IPS-11a (cell line): ENCODE measurements around the gene DMRTC2.

Source experiments
- H3K4me3 ChIP-seq: one replicate; pipeline ENCODE4 v1.5.1; 2013; ENCODE audit warnings: low read depth, low read length, control low read depth

DMRTC2 gene

GRCh38 chr19:41845051-41845590, 279 bp downstream of the DMRTC2 start:
- no peak overlapping the region for H3K4me3 ChIP-seq

GRCh38 chr19:41847351-41848105, 2.7 kb downstream of the DMRTC2 start:
- no peak overlapping the region for H3K4me3 ChIP-seq

GRCh38 chr19:41848666-41849065, 3.8 kb downstream of the DMRTC2 start:
- no peak overlapping the region for H3K4me3 ChIP-seq

- H3K4me3 ChIP-seq: no peak overlapping the region
Observed at GRCh38 chr19:41849067-41849466, 4.2 kb downstream of the DMRTC2 start.

GRCh38 chr19:41850381-41850780, 5.5 kb downstream of the DMRTC2 start:
- no peak overlapping the region for H3K4me3 ChIP-seq

- no peak overlapping the region for H3K4me3 ChIP-seq
Observed at GRCh38 chr19:41851456-41851855, 6.6 kb downstream of the DMRTC2 start.

GRCh38 chr19:41853344-41853743, 8.5 kb downstream of the DMRTC2 start:
- no peak overlapping the region for H3K4me3 ChIP-seq

GRCh38 chr19:41853768-41854167, 8.9 kb downstream of the DMRTC2 start:
- no peak overlapping the region for H3K4me3 ChIP-seq

- peak overlapping the region; percentile 20 for H3K4me3 ChIP-seq
Observed at GRCh38 chr19:41859213-41859617, 14.4 kb downstream of the DMRTC2 start.

GRCh38 chr19:41859618-41860418, 15.0 kb downstream of the DMRTC2 start, which contains the start of gene RPS19:
RPS19 (plus strand) TSS chr19:41860255; CDS start chr19:41860775, 520 bp downstream.
- peak within 1 kb of the TSS; percentile 97 for H3K4me3 ChIP-seq

GRCh38 chr19:41860419-41861115, 15.7 kb downstream of the DMRTC2 start:
- peak overlapping the region; percentile 97 for H3K4me3 ChIP-seq

GRCh38 chr19:41861116-41861768, 16.4 kb downstream of the DMRTC2 start:
- peak overlapping the region; percentile 97 for H3K4me3 ChIP-seq

GRCh38 chr19:41861846-41862245, 17.0 kb downstream of the DMRTC2 start:
- H3K4me3 ChIP-seq: peak overlapping the region; percentile 6

GRCh38 chr19:41862445-41862986, 17.7 kb downstream of the DMRTC2 start:
- H3K4me3 ChIP-seq: no peak overlapping the region

- H3K4me3 ChIP-seq: no peak overlapping the region
Observed at GRCh38 chr19:41863209-41863931, 18.5 kb downstream of the DMRTC2 start.

- H3K4me3 ChIP-seq: no peak overlapping the region
Observed at GRCh38 chr19:41864374-41864773, 19.5 kb downstream of the DMRTC2 start.

GRCh38 chr19:41866284-41866683, 21.4 kb downstream of the DMRTC2 start:
- no peak overlapping the region for H3K4me3 ChIP-seq

GRCh38 chr19:41868120-41868988, 23.5 kb downstream of the DMRTC2 start:
- H3K4me3 ChIP-seq: no peak overlapping the region

GRCh38 chr19:41868989-41869300, 24.1 kb downstream of the DMRTC2 start:
- H3K4me3 ChIP-seq: no peak overlapping the region
